H9 (cell line): ENCODE data around the gene ATE1. TPM values are rescaled to one million over a fixed set of nuclear protein-coding genes. Genes with fewer than 3 reads are reported as not detected.
A peak's percentile ranks its signal among the peaks of the same experiment; 100 is the strongest.

Experiments
- DNase-seq: peaks from one replicate; pipeline ENCODE4 v3.0.0-alpha.2; 2017
- H2AFZ ChIP-seq: one replicate; pipeline ENCODE4 v1.6.1; 2013; ENCODE audit warnings: mild to moderate bottlenecking, low read length, control low read depth, moderate library complexity
- H2AK5ac ChIP-seq: 2 replicates; pipeline ENCODE4 v1.6.1; 2013; ENCODE audit warnings: low read length, control low read depth, mixed read lengths; ENCODE audit not compliant: insufficient read length
- H2BK120ac ChIP-seq: one replicate; pipeline ENCODE4 v1.6.1; 2013; ENCODE audit warnings: low read depth, mild to moderate bottlenecking, low read length, control low read depth, inconsistent platforms; ENCODE audit not compliant: poor library complexity, severe bottlenecking
- H2BK12ac ChIP-seq: 2 replicates; pipeline ENCODE4 v1.6.1; 2013; ENCODE audit warnings: low read length, control low read depth, mixed read lengths, low read depth; ENCODE audit not compliant: insufficient read length
- H2BK15ac ChIP-seq: 2 replicates; pipeline ENCODE4 v1.6.1; 2013; ENCODE audit warnings: low read depth, low read length, control low read depth
- H2BK20ac ChIP-seq: one replicate; pipeline ENCODE4 v1.6.1; 2013; ENCODE audit warnings: low read depth, mild to moderate bottlenecking, low read length, control low read depth, inconsistent platforms; ENCODE audit not compliant: poor library complexity, severe bottlenecking
- H2BK5ac ChIP-seq: 2 replicates; pipeline ENCODE4 v1.6.1; 2013; ENCODE audit warnings: low read length, control low read depth, mixed read lengths; ENCODE audit not compliant: insufficient read length
- H3K14ac ChIP-seq: 2 replicates; pipeline ENCODE4 v1.6.1; 2013; ENCODE audit warnings: low read length, control low read depth; ENCODE audit not compliant: insufficient read depth
- H3K18ac ChIP-seq: 2 replicates; pipeline ENCODE4 v1.6.1; 2013; ENCODE audit warnings: low read depth, mild to moderate bottlenecking, mixed read lengths, low read length, control low read depth; ENCODE audit not compliant: insufficient read length
- H3K23ac ChIP-seq: 2 replicates; pipeline ENCODE4 v1.6.1; 2013; ENCODE audit warnings: low read length, control low read depth, mixed read lengths, low read depth; ENCODE audit not compliant: insufficient read length
- H3K23me2 ChIP-seq: 2 replicates; pipeline ENCODE4 v1.6.1; 2013; ENCODE audit warnings: low read depth, mild to moderate bottlenecking, mixed read lengths, low read length, control low read depth; ENCODE audit not compliant: insufficient read length, poor library complexity, severe bottlenecking
- H3K27ac ChIP-seq: 2 replicates; pipeline ENCODE4 v1.5.1; 2013; ENCODE audit warnings: low read length, control low read depth, mixed read lengths, low read depth; ENCODE audit not compliant: insufficient read length
- H3K27me3 ChIP-seq: 2 replicates; pipeline ENCODE4 v1.6.1; 2013; ENCODE audit warnings: low read length, control low read depth, inconsistent platforms; ENCODE audit not compliant: insufficient read depth
- H3K4ac ChIP-seq: 2 replicates; pipeline ENCODE4 v1.6.1; 2013; ENCODE audit warnings: low read depth, mild to moderate bottlenecking, control low read depth, inconsistent platforms, low read length, moderate library complexity
- H3K4me1 ChIP-seq: 2 replicates; pipeline ENCODE4 v1.6.1; 2013; ENCODE audit warnings: low read length, control low read depth, inconsistent platforms; ENCODE audit not compliant: insufficient read depth
- H3K4me2 ChIP-seq: 2 replicates; pipeline ENCODE4 v1.6.1; 2013; ENCODE audit warnings: low read length, control low read depth, mixed read lengths; ENCODE audit not compliant: insufficient read length, insufficient read depth
- H3K56ac ChIP-seq: 2 replicates; pipeline ENCODE4 v1.6.1; 2013; ENCODE audit warnings: low read depth, mild to moderate bottlenecking, mixed read lengths, low read length, control low read depth; ENCODE audit not compliant: insufficient read length
- H3K79me1 ChIP-seq: 2 replicates; pipeline ENCODE4 v1.6.1; 2013; ENCODE audit warnings: low read depth, mild to moderate bottlenecking, moderate library complexity, low read length, control low read depth, inconsistent platforms; ENCODE audit not compliant: insufficient read depth, poor library complexity, severe bottlenecking
- H3K79me2 ChIP-seq: 2 replicates; pipeline ENCODE4 v1.6.1; 2013; ENCODE audit warnings: low read length, control low read depth, inconsistent platforms; ENCODE audit not compliant: insufficient read depth
- H3K9ac ChIP-seq: 2 replicates; pipeline ENCODE4 v1.6.1; 2013; ENCODE audit warnings: low read length, control low read depth, mixed read lengths; ENCODE audit not compliant: insufficient read length; ENCODE audit errors: extremely low read depth
- H3K9me3 ChIP-seq: one replicate; pipeline ENCODE4 v1.6.1; 2013; ENCODE audit warnings: low read depth, low read length, inconsistent platforms; ENCODE audit not compliant: control insufficient read depth
- H3T11ph ChIP-seq: one replicate; pipeline ENCODE4 v1.6.1; 2013; ENCODE audit warnings: mild to moderate bottlenecking, low read length, control low read depth, inconsistent platforms
- H4K20me1 ChIP-seq: one replicate; pipeline ENCODE4 v1.6.1; 2013; ENCODE audit not compliant: control insufficient read depth, insufficient read length, insufficient read depth
- H4K5ac ChIP-seq: 2 replicates; pipeline ENCODE4 v1.6.1; 2013; ENCODE audit warnings: low read depth, mild to moderate bottlenecking, mixed read lengths, low read length, control low read depth; ENCODE audit not compliant: insufficient read length
- H4K8ac ChIP-seq: replicated peaks from 2 replicates; pipeline ENCODE4 v1.6.1; 2013; ENCODE audit warnings: low read length, control low read depth, mixed read lengths, low read depth; ENCODE audit not compliant: insufficient read length
- H4K91ac ChIP-seq: 2 replicates; pipeline ENCODE4 v1.6.1; 2013; ENCODE audit warnings: low read depth, mild to moderate bottlenecking, moderate library complexity, mixed read lengths, low read length, control low read depth; ENCODE audit not compliant: insufficient read length
- H3K27ac Mint-ChIP-seq, 3 experiments: 2 replicates in 2 of 3; 3 replicates in 1 of 3; pipeline ENCODE4 v1.8.0; 2020 to 2021; ENCODE audit warnings: mixed read lengths in 3 of 3, mild to moderate bottlenecking in 1 of 3, moderate library complexity in 1 of 3
- H3K27me3 Mint-ChIP-seq: 2 replicates; pipeline ENCODE4 v1.8.0; 2021; ENCODE audit warnings: low read depth, mild to moderate bottlenecking, moderate library complexity, mixed read lengths
- H3K36me3 Mint-ChIP-seq, 3 experiments: 2 replicates in 2 of 3; 3 replicates in 1 of 3; pipeline ENCODE4 v1.8.0; 2020 to 2021; ENCODE audit warnings: low read depth in 3 of 3, mixed read lengths in 3 of 3; ENCODE audit not compliant: insufficient read depth in 1 of 3
- H3K4me1 Mint-ChIP-seq, 2 experiments: 2 replicates each; pipeline ENCODE4 v1.8.0; 2020; ENCODE audit warnings: mixed read lengths in 2 of 2
- H3K4me3 Mint-ChIP-seq, 2 experiments: 2 replicates in 1 of 2; 3 replicates in 1 of 2; pipeline ENCODE4 v1.8.0; 2020 to 2021; ENCODE audit warnings: mild to moderate bottlenecking in 2 of 2, mixed read lengths in 2 of 2, moderate library complexity in 1 of 2
- H3K9me3 Mint-ChIP-seq, 2 experiments: 2 replicates in 1 of 2; 3 replicates in 1 of 2; pipeline ENCODE4 v1.8.0; 2020; ENCODE audit warnings: mild to moderate bottlenecking in 2 of 2, mixed read lengths in 2 of 2, moderate library complexity in 1 of 2
- WGBS: extraction: QIAGEN DNeasy Blood & Tissue Kit; methylation state at CpG from one replicate; pipeline ENCODE4 v1.1.7; 2013; ENCODE audit warnings: missing lambda C conversion rate, low lambda C conversion rate, mixed read lengths; ENCODE audit not compliant: insufficient read length; ENCODE audit errors: extremely low coverage; 5-methylcytosine and 5-hydroxymethylcytosine counted together
- total RNA-seq: library from RNA; stranded (reverse); gene quantifications from 2 replicates; pipeline ENCODE4 v1.2.1, GENCODE V29; 2021
- TF ChIP-seq, protein P1 (sequence below): fragments of 200-600 bp; sonication (generic); conservative IDR thresholded peaks from 3 replicates; pipeline ENCODE4 v1.8.0; 2021; ENCODE audit warnings: antibody characterized with exemption, mild to moderate bottlenecking

Gene ATE1
- total RNA-seq, 1 experiment from 2014 or later: 29.0 TPM

DNA sequence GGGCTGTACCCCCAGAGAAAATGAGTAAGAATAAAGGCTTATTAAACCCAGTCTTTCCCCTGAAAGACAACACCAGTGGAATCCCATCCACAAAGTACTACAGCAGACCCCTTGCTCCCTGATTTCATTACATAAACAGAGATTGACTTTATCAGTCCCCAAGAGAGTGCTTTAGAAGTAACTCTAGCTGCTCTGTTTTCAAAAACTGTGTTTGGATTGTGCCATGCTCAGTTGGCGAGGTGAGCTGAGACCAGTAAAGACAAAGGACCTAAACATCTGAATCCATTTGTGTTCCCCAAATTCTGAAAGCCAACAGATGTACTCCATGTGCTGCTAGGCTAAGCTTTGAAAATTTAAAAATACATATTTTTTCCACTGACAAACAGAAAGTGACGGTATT, 127.0 kb downstream of the ATE1 start:
- Mint-ChIP-seq H3K9me3 (no peaks in the 10 kb centered on the region), H3K4me3 (no peak overlapping the region), H3K4me1 (0 out of 4 replicates have a peak, but pooled peaks cover 3% of the 10 kb centered on the region in 2 experiments), H3K27ac (peak overlapping the region in 1 of 3 experiments; percentile 61; a peak in 1 of 7 replicates), H3K27me3 (no peaks in the 10 kb centered on the region), H3K36me3 (peaks cover 0 to 4% (median 3%) of the 10 kb centered on the region in 3 experiments; a peak in 3 of 7 replicates)
- no peak overlapping the region for H3K23ac ChIP-seq
- H2BK20ac ChIP-seq: no peak overlapping the region
- no peaks in the 10 kb centered on the region for H3K23me2 ChIP-seq
- no peak overlapping the region for H2BK120ac ChIP-seq
- no peaks in the 10 kb centered on the region for H3K79me2 ChIP-seq
- WGBS: no CpG with 5 or more reads among the region's 2 CpGs
- peaks cover 3% of the 10 kb centered on the region; the same call in 1 of the 2 replicates for H3K4me1 ChIP-seq
- no peak overlapping the region for H3K27ac ChIP-seq
- no peaks in the 10 kb centered on the region for H3K79me1 ChIP-seq
- no peak overlapping the region for H4K5ac ChIP-seq
- no peaks in the 10 kb centered on the region for H4K20me1 ChIP-seq
- DNase-seq: no peak
- no peak overlapping the region for H4K8ac ChIP-seq
- H3K9ac ChIP-seq: no peak overlapping the region
- H2BK5ac ChIP-seq: no peak overlapping the region
- H3K18ac ChIP-seq: no peak overlapping the region
- no peak overlapping the region for H2BK15ac ChIP-seq
- H3K4me2 ChIP-seq: no peak overlapping the region
- TF ChIP-seq, protein P1, sequence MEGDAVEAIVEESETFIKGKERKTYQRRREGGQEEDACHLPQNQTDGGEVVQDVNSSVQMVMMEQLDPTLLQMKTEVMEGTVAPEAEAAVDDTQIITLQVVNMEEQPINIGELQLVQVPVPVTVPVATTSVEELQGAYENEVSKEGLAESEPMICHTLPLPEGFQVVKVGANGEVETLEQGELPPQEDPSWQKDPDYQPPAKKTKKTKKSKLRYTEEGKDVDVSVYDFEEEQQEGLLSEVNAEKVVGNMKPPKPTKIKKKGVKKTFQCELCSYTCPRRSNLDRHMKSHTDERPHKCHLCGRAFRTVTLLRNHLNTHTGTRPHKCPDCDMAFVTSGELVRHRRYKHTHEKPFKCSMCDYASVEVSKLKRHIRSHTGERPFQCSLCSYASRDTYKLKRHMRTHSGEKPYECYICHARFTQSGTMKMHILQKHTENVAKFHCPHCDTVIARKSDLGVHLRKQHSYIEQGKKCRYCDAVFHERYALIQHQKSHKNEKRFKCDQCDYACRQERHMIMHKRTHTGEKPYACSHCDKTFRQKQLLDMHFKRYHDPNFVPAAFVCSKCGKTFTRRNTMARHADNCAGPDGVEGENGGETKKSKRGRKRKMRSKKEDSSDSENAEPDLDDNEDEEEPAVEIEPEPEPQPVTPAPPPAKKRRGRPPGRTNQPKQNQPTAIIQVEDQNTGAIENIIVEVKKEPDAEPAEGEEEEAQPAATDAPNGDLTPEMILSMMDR: no peak
- H3K4ac ChIP-seq: no peak overlapping the region
- no peaks in the 10 kb centered on the region for H3K27me3 ChIP-seq
- no peak overlapping the region for H3K56ac ChIP-seq
- H2BK12ac ChIP-seq: no peak overlapping the region
- H3T11ph ChIP-seq: no peak overlapping the region
- H3K9me3 ChIP-seq: no peaks in the 10 kb centered on the region
- no peak overlapping the region for H3K14ac ChIP-seq
- H2AFZ ChIP-seq: no peak overlapping the region
- no peak overlapping the region for H4K91ac ChIP-seq
- no peak overlapping the region for H2AK5ac ChIP-seq
